HCT116 (cell line): ENCODE measurements around the gene LYSMD1.

Experiments
- CTCF ChIP-seq, 3 experiments: fragments of 200-600 bp in 1 of 3; sonication (generic) in 1 of 3; IDR thresholded peaks in 2 of 3; conservative IDR thresholded peaks in 1 of 3; 2 replicates each; pipeline ENCODE4 v1.5.1; 2012 to 2017; ENCODE audit warnings: low read depth in 2 of 3, low read length in 2 of 3, antibody characterized with exemption in 1 of 3, borderline replicate concordance in 1 of 3, control low read depth in 1 of 3, mild to moderate bottlenecking in 1 of 3, mixed read lengths in 1 of 3, mixed run types in 1 of 3, moderate library complexity in 1 of 3; ENCODE audit not compliant: insufficient read depth in 1 of 3
- EZH2 ChIP-seq: fragments of 200-600 bp; sonication (generic); IDR thresholded peaks from 2 replicates; pipeline ENCODE4 v1.6.1; 2017; ENCODE audit warnings: antibody characterized with exemption, mixed run types
- FOSL1 ChIP-seq: IDR thresholded peaks from 2 replicates; pipeline ENCODE4 v1.6.1; 2012; ENCODE audit warnings: low read depth
- POLR2A ChIP-seq: IDR thresholded peaks from 2 replicates; pipeline ENCODE4 v1.7.0; 2011; ENCODE audit warnings: borderline replicate concordance; ENCODE audit not compliant: insufficient read depth, insufficient read length; ENCODE audit errors: extremely low read depth
- SP1 ChIP-seq: IDR thresholded peaks from 2 replicates; pipeline ENCODE4 v1.6.1; 2012; ENCODE audit warnings: low read depth

- TF ChIP-seq FOSL1 (no peak), CTCF (IDR thresholded peaks at IDR 0.05 in 2 of 3, conservative IDR thresholded peaks at IDR 0.05 in 1 of 3; ENCODE audit: borderline replicate concordance in 1 of 3, insufficient read depth in 1 of 3, low read depth in 2 of 3, low read length in 2 of 3) (no peak), POLR2A (no peak), EZH2 (no peak), SP1 (no peak)
These were observed 46.4 kb upstream of the LYSMD1 start for GRCh38 chr1:151211972-151212705.
